H1 (cell line): ENCODE data around the gene FAM76A. TPM values are rescaled to one million over a fixed set of nuclear protein-coding genes. Genes with fewer than 3 reads are reported as not detected.

Source experiments
- CTCF ChIA-PET: fragments of 300-600 bp; sonication (Branson Sonifier 250); formaldehyde crosslinking; loops from one replicate; lab custom pipeline; 2021; ENCODE audit not compliant: partially characterized antibody; lab: Charles Lee
- POLR2A ChIA-PET: fragments of 300-600 bp; sonication (Branson Sonifier 250); formaldehyde crosslinking; loops from one replicate; lab custom pipeline; 2021; ENCODE audit warnings: inconsistent platforms; ENCODE audit not compliant: partially characterized antibody; lab: Charles Lee
- DNase-seq, 2 experiments: peaks; one replicate each; pipeline versions ENCODE4 v3.0.0 to v3.0.0-alpha.2; 2010 to 2022; ENCODE audit warnings: low spot score in 2 of 2, low read depth in 1 of 2, mixed read lengths in 1 of 2
- FAIRE-seq: peaks from 2 replicates; lab custom pipeline; 2011; peaks lifted over from hg19 to GRCh38; lab: Jason Lieb, UNC
- H2AFZ ChIP-seq: 2 replicates; pipeline ENCODE4 v1.8.1; 2012; ENCODE audit warnings: low read length, inconsistent platforms
- H2AK5ac ChIP-seq: 2 replicates; pipeline ENCODE4 v1.6.1; 2013; ENCODE audit warnings: low read depth, low read length
- H2BK120ac ChIP-seq: replicated peaks from 2 replicates; pipeline ENCODE3; 2013; ENCODE audit warnings: low read depth, low read length, inconsistent platforms
- H2BK12ac ChIP-seq: 2 replicates; pipeline ENCODE4 v1.6.1; 2013; ENCODE audit warnings: low read depth, low read length
- H2BK15ac ChIP-seq: 2 replicates; pipeline ENCODE4 v1.6.1; 2013; ENCODE audit warnings: low read length
- H2BK20ac ChIP-seq: 2 replicates; pipeline ENCODE4 v1.6.1; 2013; ENCODE audit warnings: low read length
- H2BK5ac ChIP-seq: 2 replicates; pipeline ENCODE4 v1.6.1; 2013; ENCODE audit warnings: low read depth, low read length
- H3K14ac ChIP-seq: 2 replicates; pipeline ENCODE4 v1.6.1; 2013; ENCODE audit warnings: inconsistent platforms; ENCODE audit not compliant: insufficient read length
- H3K18ac ChIP-seq: 2 replicates; pipeline ENCODE4 v1.6.1; 2013; ENCODE audit warnings: low read length; ENCODE audit errors: extremely low read depth
- H3K23ac ChIP-seq: 2 replicates; pipeline ENCODE4 v1.6.1; 2013; ENCODE audit warnings: inconsistent platforms; ENCODE audit not compliant: insufficient read length
- H3K23me2 ChIP-seq: 2 replicates; pipeline ENCODE4 v1.6.1; 2013; ENCODE audit warnings: low read depth, low read length
- H3K27ac ChIP-seq: 2 replicates; pipeline ENCODE4 v1.6.1; 2011; ENCODE audit warnings: low read depth, low read length, inconsistent platforms
- H3K27me3 ChIP-seq, 4 experiments: replicated peaks in 1 of 4; 1 replicate in 1 of 4; 2 replicates in 3 of 4; pipeline versions ENCODE4 v1.6.1 to v1.8.1; 2011 to 2013; ENCODE audit warnings: low read length in 3 of 4, mild to moderate bottlenecking in 3 of 4, inconsistent platforms in 2 of 4, mixed read lengths in 2 of 4, moderate library complexity in 1 of 4; ENCODE audit not compliant: control insufficient read depth in 3 of 4, insufficient read depth in 3 of 4; ENCODE audit errors: extremely low read depth in 1 of 4
- H3K36me3 ChIP-seq, 4 experiments: 2 replicates each; pipeline versions ENCODE4 v1.6.1 to v1.8.1; 2011 to 2013; ENCODE audit warnings: mild to moderate bottlenecking in 4 of 4, low read length in 3 of 4, moderate library complexity in 2 of 4, control low read depth in 1 of 4, inconsistent platforms in 1 of 4; ENCODE audit not compliant: insufficient read depth in 4 of 4, control insufficient read depth in 2 of 4
- H3K4ac ChIP-seq: replicated peaks from 2 replicates; pipeline ENCODE3; 2013; ENCODE audit warnings: low read length, low read depth, mixed read lengths, inconsistent platforms; ENCODE audit not compliant: insufficient read length
- H3K4me1 ChIP-seq, 4 experiments: replicated peaks in 1 of 4; 1 replicate in 1 of 4; 2 replicates in 3 of 4; pipeline versions ENCODE4 v1.6.1 to v1.8.1; 2011 to 2013; ENCODE audit warnings: low read length in 3 of 4, inconsistent platforms in 2 of 4, mixed read lengths in 1 of 4; ENCODE audit not compliant: insufficient read depth in 4 of 4, control insufficient read depth in 3 of 4
- H3K4me2 ChIP-seq, 2 experiments: 2 replicates each; pipeline versions ENCODE4 v1.6.1 to v1.8.1; 2011 to 2013; ENCODE audit warnings: low read depth in 2 of 2, low read length in 2 of 2, control low read depth in 1 of 2, inconsistent platforms in 1 of 2, mild to moderate bottlenecking in 1 of 2; ENCODE audit not compliant: insufficient read depth in 1 of 2
- H3K4me3 ChIP-seq, 4 experiments: fragments of 200-600, 300-600 bp in 1 of 4; sonication (generic), shearing (Covaris generic), sonication (Bioruptor Twin) in 1 of 4; 2 replicates each; pipeline versions ENCODE4 v1.5.1 to v1.8.1; 2011 to 2016; ENCODE audit warnings: low read length in 4 of 4, low read depth in 3 of 4, control low read depth in 2 of 4, inconsistent platforms in 2 of 4, mild to moderate bottlenecking in 2 of 4, mixed read lengths in 1 of 4, moderate library complexity in 1 of 4; ENCODE audit not compliant: insufficient read depth in 2 of 4; ENCODE audit errors: extremely low read depth in 1 of 4
- H3K56ac ChIP-seq: replicated peaks from 2 replicates; pipeline ENCODE3; 2013; ENCODE audit warnings: low read depth, mild to moderate bottlenecking, mixed read lengths, low read length, inconsistent platforms; ENCODE audit not compliant: insufficient read length
- H3K79me1 ChIP-seq: 2 replicates; pipeline ENCODE4 v1.6.1; 2013; ENCODE audit warnings: low read depth, low read length, control low read depth
- H3K79me2 ChIP-seq, 2 experiments: 2 replicates each; pipeline versions ENCODE4 v1.6.1 to v1.8.1; 2012 to 2013; ENCODE audit warnings: low read length in 2 of 2, mild to moderate bottlenecking in 2 of 2, inconsistent platforms in 1 of 2; ENCODE audit not compliant: insufficient read depth in 2 of 2, control insufficient read depth in 1 of 2
- H3K9ac ChIP-seq, 4 experiments: replicated peaks in 1 of 4; 1 replicate in 1 of 4; 2 replicates in 3 of 4; pipeline versions ENCODE4 v1.6.1 to v1.8.1; 2011 to 2013; ENCODE audit warnings: low read depth in 3 of 4, low read length in 3 of 4, control low read depth in 2 of 4, mild to moderate bottlenecking in 2 of 4, moderate library complexity in 2 of 4, inconsistent platforms in 1 of 4; ENCODE audit errors: extremely low read depth in 1 of 4
- H3K9me3 ChIP-seq, 2 experiments: 2 replicates each; pipeline versions ENCODE4 v1.6.1 to v1.8.1; 2012 to 2013; ENCODE audit warnings: mild to moderate bottlenecking in 2 of 2, moderate library complexity in 2 of 2, control low read depth in 1 of 2, inconsistent platforms in 1 of 2, low read depth in 1 of 2, low read length in 1 of 2, mixed read lengths in 1 of 2; ENCODE audit not compliant: insufficient read depth in 2 of 2
- H4K20me1 ChIP-seq, 2 experiments: replicated peaks in 1 of 2; 2 replicates each; pipeline versions ENCODE3 to v1.8.1; 2011 to 2013; ENCODE audit warnings: inconsistent platforms in 2 of 2, low read length in 2 of 2, mild to moderate bottlenecking in 1 of 2; ENCODE audit not compliant: insufficient read depth in 2 of 2, control insufficient read depth in 1 of 2
- H4K5ac ChIP-seq: 2 replicates; pipeline ENCODE4 v1.6.1; 2013; ENCODE audit warnings: low read length, low read depth, mixed read lengths, inconsistent platforms; ENCODE audit not compliant: insufficient read length
- H4K8ac ChIP-seq: 2 replicates; pipeline ENCODE4 v1.8.0; 2013; ENCODE audit warnings: mild to moderate bottlenecking, moderate library complexity, low read length, inconsistent platforms; ENCODE audit not compliant: insufficient read depth; ENCODE audit errors: extremely low read depth
- H4K91ac ChIP-seq: replicated peaks from 2 replicates; pipeline ENCODE3; 2013; ENCODE audit warnings: low read length, mixed read lengths, inconsistent platforms; ENCODE audit not compliant: insufficient read length
- ASH2L ChIP-seq: fragments of 200-600, 300-600 bp; sonication (generic); IDR thresholded peaks from one replicate; pipeline ENCODE4 v1.7.1; 2017; ENCODE audit warnings: low read length
- ATF2 ChIP-seq: IDR thresholded peaks from 2 replicates; pipeline ENCODE4 v1.6.1; 2012; ENCODE audit warnings: low read length, inconsistent platforms
- CBX8 ChIP-seq: fragments of 300-800, 300-1000 bp; sonication (generic); IDR thresholded peaks from 2 replicates; pipeline ENCODE4 v1.7.1; 2016; ENCODE audit warnings: low read depth, low read length, borderline replicate concordance
- CHD2 ChIP-seq: IDR thresholded peaks from 2 replicates; pipeline ENCODE4 v1.6.1; 2012; ENCODE audit warnings: low read length, improper control_type of control experiment
- EGR1 ChIP-seq: IDR thresholded peaks from 2 replicates; pipeline ENCODE4 v1.6.1; 2011; ENCODE audit warnings: low read depth, low read length, borderline replicate concordance
- EP300 ChIP-seq, 2 experiments: IDR thresholded peaks; 1 replicate in 1 of 2; 2 replicates in 1 of 2; pipeline ENCODE4 v1.6.1; 2011 to 2012; ENCODE audit warnings: low read depth in 2 of 2, low read length in 2 of 2, mild to moderate bottlenecking in 2 of 2, borderline replicate concordance in 1 of 2, inconsistent platforms in 1 of 2, moderate library complexity in 1 of 2
- FOSL1 ChIP-seq: IDR thresholded peaks from 2 replicates; pipeline ENCODE4 v1.6.1; 2011; ENCODE audit warnings: mild to moderate bottlenecking, low read depth, low read length, moderate library complexity; ENCODE audit not compliant: insufficient read depth
- GABPA ChIP-seq: IDR thresholded peaks from 2 replicates; pipeline ENCODE4 v1.6.1; 2011; ENCODE audit warnings: mild to moderate bottlenecking, low read length, moderate library complexity, borderline replicate concordance; ENCODE audit not compliant: insufficient read depth
- KDM5A ChIP-seq: fragments of 200-600 bp; IDR thresholded peaks from 2 replicates; pipeline ENCODE4 v1.7.1; 2012; ENCODE audit warnings: mild to moderate bottlenecking, low read length, inconsistent platforms, mixed read lengths
- RBBP5 ChIP-seq: IDR thresholded peaks from 2 replicates; pipeline ENCODE4 v1.7.1; 2012; ENCODE audit warnings: low read depth, mild to moderate bottlenecking, inconsistent platforms, low read length, moderate library complexity, borderline replicate concordance
- RFX5 ChIP-seq: IDR thresholded peaks from 2 replicates; pipeline ENCODE4 v1.6.1; 2011; ENCODE audit warnings: low read depth, low read length, improper control_type of control experiment, borderline replicate concordance
- TAF7 ChIP-seq: optimal IDR thresholded peaks from 2 replicates; pipeline ENCODE3; 2011; ENCODE audit warnings: low read depth, mild to moderate bottlenecking, inconsistent platforms, low read length, moderate library complexity, borderline replicate concordance
- WGBS, 2 experiments: shearing (Covaris generic) in 1 of 2; methylation state at CpG; one replicate each; pipeline versions ENCODE4 v1.1.6 to v1.1.7; 2013 to 2015; ENCODE audit warnings: low lambda C conversion rate in 2 of 2, mixed read lengths in 2 of 2, inconsistent platforms in 1 of 2, low coverage in 1 of 2, missing lambda C conversion rate in 1 of 2; ENCODE audit not compliant: insufficient replicate concordance in 2 of 2, insufficient coverage in 1 of 2, insufficient read length in 1 of 2; ENCODE audit errors: extremely low coverage in 1 of 2, missing lambda C conversion rate in 1 of 2; 5-methylcytosine and 5-hydroxymethylcytosine counted together
- polyA plus RNA-seq, 7 experiments: library from polyadenylated mRNA; depleted of rRNA in 3 of 7; stranded (reverse) in 5 of 7; unstranded in 2 of 7; fragments of >200 nt in 5 of 7; fragments of 200-250 nt in 2 of 7; gene quantifications; 1 replicate in 5 of 7; 2 replicates in 1 of 7; 4 replicates in 1 of 7; pipeline versions ENCODE4 v1.2.1 to v1.2.3, GENCODE V29; 2011 to 2013; ENCODE audit warnings: missing spikeins in 2 of 7, mixed read lengths in 2 of 7
- total RNA-seq: library from RNA; stranded (reverse); fragmentation: NEBNext Ultra II Directional; extraction: Animal tissue kit (Norgen Biotek cat#: 25700); gene quantifications from 2 replicates; pipeline ENCODE4 v1.2.1, GENCODE V29; 2021

FAM76A gene
- total and polyA plus RNA-seq, 2 of the 8 experiments (the other 6 are each of a cell fraction or from before 2014, with no cell fraction given): 3.4 to 16.2 TPM

- Histone ChIP-seq H2BK12ac (no peak overlapping the region), H2AFZ (no peak overlapping the region), H3K79me2 (peaks cover 0 to 13% of the 10 kb centered on the region in 2 experiments; a peak in 1 of 4 replicates), H3K27me3 (no peaks in the 10 kb centered on the region), H3K27ac (no peak overlapping the region), H3K9me3 (no peaks in the 10 kb centered on the region), H3K23me2 (peaks cover 4% of the 10 kb centered on the region; the same call in 1 of the 2 replicates), H3K4me2 (no peak overlapping the region), H2BK120ac (no peak overlapping the region), H4K91ac (no peak overlapping the region), H3K79me1 (no peaks in the 10 kb centered on the region), H2AK5ac (no peak overlapping the region), H3K4me3 (no peak overlapping the region), H4K5ac (no peak overlapping the region), H3K18ac (no peak overlapping the region), H2BK5ac (no peak overlapping the region), H3K14ac (no peak overlapping the region), H4K8ac (no peak overlapping the region), H4K20me1 (no peaks in the 10 kb centered on the region), H2BK15ac (no peak overlapping the region), H3K56ac (no peak overlapping the region), H3K36me3 (no peaks in the 10 kb centered on the region), H3K9ac (no peak overlapping the region), H3K23ac (no peak overlapping the region), H3K4ac (no peak overlapping the region), H2BK20ac (no peak overlapping the region), H3K4me1 (peaks cover 0 to 2% (median 0%) of the 10 kb centered on the region in 4 experiments; a peak in 1 of 7 replicates)
- ChIA-PET POLR2A (interaction anchor here (0.6 kb wide), 1 partner anchor 878 kb away, joined by 3 read pairs; the partner anchor contains the start of gene GPATCH3), CTCF (interaction anchor here (1.3 kb wide), 1 partner anchor 80 kb away, joined by 3 read pairs; no protein-coding TSS in a partner anchor)
- FAIRE-seq (no peak), DNase-seq (no peak)
- WGBS, 2 experiments: 74% methylated on average over 3 of the region's 3 CpGs; no CpG with 5 or more reads in 1 of the 2 experiments
- TF ChIP-seq CBX8: no peak
- no peak for TF ChIP-seq GABPA
- TF ChIP-seq TAF7: no peak
- TF ChIP-seq ATF2: no peak
- no peak for TF ChIP-seq EP300 (IDR thresholded peaks at IDR 0.05; ENCODE audit: borderline replicate concordance in 1 of 2, low read depth in 2 of 2, low read length in 2 of 2)
- no peak for TF ChIP-seq RFX5
- TF ChIP-seq KDM5A: no peak
- TF ChIP-seq CHD2: no peak
- TF ChIP-seq FOSL1: no peak
- TF ChIP-seq ASH2L: no peak
- no peak for TF ChIP-seq RBBP5
- no peak for TF ChIP-seq EGR1
Observed at GRCh38 chr1:27778056-27778455, 52.3 kb downstream of the FAM76A start.
